IPS-NIHi7 (cell line): ENCODE results near the gene DNAH8.

ENCODE experiments used
- DNase-seq: peaks from one replicate; pipeline ENCODE4 v3.0.0; 2012; ENCODE audit warnings: mixed read lengths; ENCODE audit errors: extremely low spot score

Gene DNAH8

GRCh38 chr6:39051399-39052122, 336.4 kb downstream of the DNAH8 start:
- DNase-seq = no peak

- DNase-seq = no peak
Observed at GRCh38 chr6:39053016-39053624, 338.0 kb downstream of the DNAH8 start.

GRCh38 chr6:39053854-39054576, 338.9 kb downstream of the DNAH8 start:
- DNase-seq = no peak

- no peak for DNase-seq
Observed at GRCh38 chr6:39054577-39055142, 339.5 kb downstream of the DNAH8 start.

- no peak for DNase-seq
Observed at GRCh38 chr6:39055661-39056060, 340.6 kb downstream of the DNAH8 start.

GRCh38 chr6:39056191-39056590, 341.1 kb downstream of the DNAH8 start:
- no peak for DNase-seq

- DNase-seq = no peak
Observed at GRCh38 chr6:39056681-39057080, 341.6 kb downstream of the DNAH8 start.

- DNase-seq = no peak
Observed at GRCh38 chr6:39057251-39058155, 342.4 kb downstream of the DNAH8 start.

- DNase-seq = no peak
Observed at GRCh38 chr6:39058471-39059147, 343.5 kb downstream of the DNAH8 start.

GRCh38 chr6:39059496-39060310, 344.6 kb downstream of the DNAH8 start:
- no peak for DNase-seq

- no peak for DNase-seq
Observed at GRCh38 chr6:39060467-39061160, 345.5 kb downstream of the DNAH8 start.

- DNase-seq = no peak
Observed at GRCh38 chr6:39061182-39061581, 346.1 kb downstream of the DNAH8 start.

GRCh38 chr6:39061588-39061987, 346.5 kb downstream of the DNAH8 start:
- DNase-seq = no peak

GRCh38 chr6:39062014-39062740, 347.1 kb downstream of the DNAH8 start:
- no peak for DNase-seq

GRCh38 chr6:39063526-39063925, 348.4 kb downstream of the DNAH8 start:
- no peak for DNase-seq

- DNase-seq = no peak
Observed at GRCh38 chr6:39065561-39065960, 350.4 kb downstream of the DNAH8 start.

- DNase-seq = no peak
Observed at GRCh38 chr6:39068391-39068790, 353.3 kb downstream of the DNAH8 start.

- DNase-seq = no peak
Observed at GRCh38 chr6:39072830-39073229, 357.7 kb downstream of the DNAH8 start.
